ENCODE measurements around the gene C16orf90. TPM values are rescaled to one million over a fixed set of nuclear protein-coding genes. Genes with fewer than 3 reads are reported as not detected.

C16orf90 gene
- total RNA-seq, 4 donors from 2014 or later = not detected

GRCh38 chr16:3472878-3473595, 22.3 kb downstream of the C16orf90 start:
- no peak for TF ChIP-seq CTCF (IDR thresholded peaks at IDR 0.05; ENCODE audit: low read depth)

GRCh38 chr16:3471518-3472176, 23.6 kb downstream of the C16orf90 start:
- no peak for TF ChIP-seq CTCF (IDR thresholded peaks at IDR 0.05; ENCODE audit: low read depth)

GRCh38 chr16:3470723-3471122, 24.6 kb downstream of the C16orf90 start:
- TF ChIP-seq CTCF (IDR thresholded peaks at IDR 0.05; ENCODE audit: low read depth) = no peak

GRCh38 chr16:3469736-3470135, 25.6 kb downstream of the C16orf90 start:
- no peak for TF ChIP-seq CTCF (IDR thresholded peaks at IDR 0.05; ENCODE audit: low read depth)

- no peak for TF ChIP-seq CTCF (IDR thresholded peaks at IDR 0.05; ENCODE audit: low read depth)
These were observed 26.8 kb downstream of the C16orf90 start for GRCh38 chr16:3468501-3468900.

GRCh38 chr16:3467921-3468320, 27.4 kb downstream of the C16orf90 start:
- no peak for TF ChIP-seq CTCF (IDR thresholded peaks at IDR 0.05; ENCODE audit: low read depth)

GRCh38 chr16:3467182-3467581, 28.1 kb downstream of the C16orf90 start:
- no peak for TF ChIP-seq CTCF (IDR thresholded peaks at IDR 0.05; ENCODE audit: low read depth)
